ENCODE data around the gene HRG.
"Not testable (repeated sequence)": the region's sequence is repeated elsewhere in the genome, so short reads cannot be mapped to it uniquely, and the experiment has no call there.

HRG gene, protein sequence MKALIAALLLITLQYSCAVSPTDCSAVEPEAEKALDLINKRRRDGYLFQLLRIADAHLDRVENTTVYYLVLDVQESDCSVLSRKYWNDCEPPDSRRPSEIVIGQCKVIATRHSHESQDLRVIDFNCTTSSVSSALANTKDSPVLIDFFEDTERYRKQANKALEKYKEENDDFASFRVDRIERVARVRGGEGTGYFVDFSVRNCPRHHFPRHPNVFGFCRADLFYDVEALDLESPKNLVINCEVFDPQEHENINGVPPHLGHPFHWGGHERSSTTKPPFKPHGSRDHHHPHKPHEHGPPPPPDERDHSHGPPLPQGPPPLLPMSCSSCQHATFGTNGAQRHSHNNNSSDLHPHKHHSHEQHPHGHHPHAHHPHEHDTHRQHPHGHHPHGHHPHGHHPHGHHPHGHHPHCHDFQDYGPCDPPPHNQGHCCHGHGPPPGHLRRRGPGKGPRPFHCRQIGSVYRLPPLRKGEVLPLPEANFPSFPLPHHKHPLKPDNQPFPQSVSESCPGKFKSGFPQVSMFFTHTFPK

DNA sequence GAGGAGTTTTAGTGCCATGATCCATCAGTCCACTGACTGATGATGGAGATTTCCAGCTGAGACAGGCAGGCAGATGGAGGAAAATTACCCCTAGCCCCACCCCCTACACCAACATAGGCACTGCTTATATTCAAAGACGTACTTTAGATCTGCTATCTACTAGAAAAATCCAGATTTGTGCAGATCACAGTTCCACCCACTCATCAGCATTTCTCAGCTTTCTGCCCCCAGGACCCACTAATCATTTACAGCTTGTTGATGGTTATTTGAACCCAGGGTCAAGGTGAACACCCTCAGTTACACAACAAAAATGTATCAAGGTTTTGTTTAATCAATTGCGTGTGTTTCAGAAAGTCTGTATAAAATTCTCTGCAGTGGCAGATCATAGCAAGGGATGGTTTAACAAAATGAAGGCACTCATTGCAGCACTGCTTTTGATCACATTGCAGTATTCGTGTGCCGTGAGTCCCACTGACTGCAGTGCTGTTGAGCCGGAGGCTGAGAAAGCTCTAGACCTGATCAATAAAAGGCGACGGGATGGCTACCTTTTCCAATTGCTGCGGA is at the start of gene HRG:
Gene HRG, plus strand, starts transcription at position 390 of the 564 bp plus-strand sequence. Its CDS starts 18 bp downstream, at position 408.
- no peak for DNase-seq

DNA sequence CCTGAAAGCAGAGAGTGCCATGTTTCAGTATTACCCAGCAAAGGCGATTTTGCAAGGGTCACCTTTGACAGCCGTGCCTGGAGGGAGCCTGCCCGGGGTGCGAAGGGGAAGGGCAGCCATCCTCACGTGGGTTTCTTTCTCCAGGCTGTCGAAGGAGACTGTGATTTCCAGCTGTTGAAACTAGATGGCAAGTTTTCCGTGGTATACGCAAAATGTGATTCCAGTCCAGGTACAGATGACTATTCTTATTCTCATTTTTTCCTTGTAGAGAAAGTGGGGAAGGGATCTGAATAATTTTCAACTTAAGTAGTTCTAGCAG is 49.6 kb upstream of the HRG start:
- DNase-seq: no peak

DNA sequence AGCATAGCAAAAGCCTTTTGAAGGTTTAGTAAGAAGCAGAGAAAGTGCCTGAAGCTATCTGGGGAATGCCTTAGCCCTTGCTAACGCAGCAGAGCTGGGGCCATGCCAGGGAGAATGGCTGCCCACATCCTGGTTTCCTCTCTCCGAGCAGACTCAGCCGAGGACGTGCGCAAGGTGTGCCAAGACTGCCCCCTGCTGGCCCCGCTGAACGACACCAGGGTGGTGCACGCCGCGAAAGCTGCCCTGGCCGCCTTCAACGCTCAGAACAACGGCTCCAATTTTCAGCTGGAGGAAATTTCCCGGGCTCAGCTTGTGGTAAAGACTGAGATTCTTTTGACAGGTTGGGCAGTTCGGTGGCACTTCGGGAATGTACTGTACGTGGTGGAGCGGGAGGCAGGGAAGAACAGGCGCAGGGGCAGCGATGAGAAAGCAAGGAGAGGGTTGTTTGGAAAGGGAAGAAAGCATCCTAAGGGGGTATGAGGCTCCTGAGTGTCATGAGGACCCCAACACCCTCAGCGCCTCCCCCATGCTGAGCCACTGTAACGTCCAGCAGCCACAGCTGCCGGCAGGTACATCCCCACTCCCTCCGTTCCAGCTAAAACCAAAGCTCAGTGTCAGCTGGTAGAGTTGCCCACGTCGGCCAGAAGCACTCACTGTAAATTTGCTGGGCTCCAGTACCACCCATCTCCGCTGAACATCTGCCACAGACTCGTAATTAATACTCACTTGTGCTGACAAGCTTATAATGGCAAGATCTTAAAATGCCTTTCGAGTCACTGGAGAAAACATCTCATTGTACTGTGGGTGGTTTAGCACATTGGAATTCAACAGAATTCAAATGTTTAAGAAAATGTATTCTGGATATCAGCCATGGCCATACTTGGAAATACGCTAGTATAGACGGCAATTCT is 48.5 kb upstream of the HRG start:
- peak; percentile 86 for DNase-seq

DNA sequence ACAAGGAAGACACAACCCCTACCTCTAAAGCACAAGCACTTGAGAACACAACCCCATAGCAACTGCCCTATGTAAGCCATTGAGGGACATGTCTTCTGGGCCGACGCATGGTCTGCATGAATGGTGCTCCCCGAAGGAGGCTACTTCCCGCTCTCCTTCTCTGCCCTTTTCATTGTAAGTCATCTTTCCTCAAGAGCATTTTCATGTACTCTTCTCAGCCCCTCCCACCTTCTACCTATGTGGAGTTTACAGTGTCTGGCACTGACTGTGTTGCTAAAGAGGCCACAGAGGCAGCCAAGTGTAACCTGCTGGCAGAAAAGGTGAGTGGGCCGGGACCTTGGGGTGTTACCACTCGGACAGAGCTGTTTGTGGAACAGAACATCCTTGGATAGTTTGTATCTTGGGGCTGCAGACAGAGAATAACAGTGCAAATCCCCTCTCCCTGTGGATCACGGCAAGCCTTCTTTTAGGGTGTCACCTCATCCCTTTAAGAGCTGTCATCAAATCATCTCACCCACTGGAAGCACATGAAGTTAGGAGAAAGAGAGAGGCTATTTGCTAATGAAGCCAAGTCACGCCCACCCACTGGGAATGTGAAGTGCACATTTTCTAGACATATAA is 47.4 kb upstream of the HRG start:
- no peak for DNase-seq

DNA sequence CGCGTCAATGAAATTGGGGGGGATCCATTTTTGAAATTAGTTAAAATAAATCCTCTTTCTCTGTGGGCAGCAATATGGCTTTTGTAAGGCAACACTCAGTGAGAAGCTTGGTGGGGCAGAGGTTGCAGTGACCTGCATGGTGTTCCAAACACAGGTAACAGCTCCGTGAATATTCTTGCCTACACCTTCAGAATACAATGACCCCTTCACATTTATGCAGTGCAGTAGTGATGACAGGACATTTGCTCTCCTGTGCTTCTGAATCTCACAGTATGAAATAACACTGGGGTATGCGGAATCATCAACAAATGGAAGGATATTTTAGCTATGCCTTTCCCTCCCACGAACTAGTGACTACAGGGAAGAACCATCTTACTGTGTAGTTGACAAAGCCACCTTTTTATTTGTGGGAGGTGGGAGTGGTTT is 46.0 kb upstream of the HRG start:
- DNase-seq: no peak

DNA sequence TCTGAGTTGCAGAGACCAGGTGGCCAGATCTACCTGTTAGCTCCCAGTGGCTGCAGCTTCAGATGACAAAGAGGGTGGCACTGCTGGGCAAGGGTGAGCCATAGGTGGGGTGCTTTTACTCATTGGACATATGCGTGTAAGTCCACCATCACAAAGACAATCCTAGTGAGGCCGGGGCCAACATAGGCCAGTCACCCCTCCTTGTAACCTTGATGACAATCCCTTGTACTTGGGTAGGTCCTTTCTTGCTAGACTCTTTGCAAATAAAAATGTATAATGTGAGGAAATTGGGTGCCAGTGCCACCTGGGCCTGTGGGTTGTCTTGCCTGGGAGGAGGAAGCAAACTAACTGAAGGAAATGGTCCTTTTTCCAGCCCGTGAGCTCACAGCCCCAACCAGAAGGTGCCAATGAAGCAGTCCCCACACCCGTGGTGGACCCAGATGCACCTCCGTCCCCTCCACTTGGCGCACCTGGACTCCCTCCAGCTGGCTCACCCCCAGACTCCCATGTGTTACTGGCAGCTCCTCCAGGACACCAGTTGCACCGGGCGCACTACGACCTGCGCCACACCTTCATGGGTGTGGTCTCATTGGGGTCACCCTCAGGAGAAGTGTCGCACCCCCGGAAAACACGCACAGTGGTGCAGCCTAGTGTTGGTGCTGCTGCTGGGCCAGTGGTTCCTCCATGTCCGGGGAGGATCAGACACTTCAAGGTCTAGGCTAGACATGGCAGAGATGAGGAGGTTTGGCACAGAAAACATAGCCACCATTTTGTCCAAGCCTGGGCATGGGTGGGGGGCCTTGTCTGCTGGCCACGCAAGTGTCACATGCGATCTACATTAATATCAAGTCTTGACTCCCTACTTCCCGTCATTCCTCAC is 45.4 kb upstream of the HRG start:
- DNase-seq: no peak

DNA sequence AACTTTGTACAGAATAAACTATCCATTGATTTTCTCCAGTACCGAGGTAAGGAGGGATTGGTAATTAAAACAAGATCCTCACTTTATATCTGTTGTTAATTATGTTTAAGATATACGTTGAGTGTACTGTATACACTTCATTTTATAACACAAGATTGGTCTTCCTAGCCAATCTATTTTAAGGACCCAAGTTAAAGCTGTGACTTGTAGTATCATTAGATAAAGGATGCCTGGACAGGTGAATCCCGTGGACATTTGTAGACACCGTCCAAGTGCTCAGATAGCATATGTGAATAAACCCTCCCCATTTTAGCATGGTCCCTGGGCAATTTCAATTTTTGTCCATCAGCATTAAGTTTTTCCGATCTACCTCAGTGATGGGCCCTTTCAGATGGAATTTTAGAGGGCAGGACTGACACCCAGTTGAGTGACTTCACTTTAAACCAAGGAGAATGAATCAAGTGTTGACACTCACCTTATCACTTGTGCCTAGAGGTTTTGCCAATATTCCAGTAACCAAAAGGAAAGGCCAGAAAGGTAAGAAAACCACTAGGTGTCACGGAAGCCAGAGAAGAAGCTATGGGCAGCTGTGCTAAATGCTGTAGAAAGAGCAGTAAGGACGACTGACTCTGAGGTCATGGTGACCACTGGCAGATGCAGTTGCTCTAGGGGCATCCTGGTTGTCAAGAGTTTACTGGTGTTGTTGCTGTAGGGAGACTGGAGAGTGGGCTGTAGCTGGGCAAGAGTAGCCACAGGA is 43.7 kb upstream of the HRG start:
- DNase-seq: no peak

DNA sequence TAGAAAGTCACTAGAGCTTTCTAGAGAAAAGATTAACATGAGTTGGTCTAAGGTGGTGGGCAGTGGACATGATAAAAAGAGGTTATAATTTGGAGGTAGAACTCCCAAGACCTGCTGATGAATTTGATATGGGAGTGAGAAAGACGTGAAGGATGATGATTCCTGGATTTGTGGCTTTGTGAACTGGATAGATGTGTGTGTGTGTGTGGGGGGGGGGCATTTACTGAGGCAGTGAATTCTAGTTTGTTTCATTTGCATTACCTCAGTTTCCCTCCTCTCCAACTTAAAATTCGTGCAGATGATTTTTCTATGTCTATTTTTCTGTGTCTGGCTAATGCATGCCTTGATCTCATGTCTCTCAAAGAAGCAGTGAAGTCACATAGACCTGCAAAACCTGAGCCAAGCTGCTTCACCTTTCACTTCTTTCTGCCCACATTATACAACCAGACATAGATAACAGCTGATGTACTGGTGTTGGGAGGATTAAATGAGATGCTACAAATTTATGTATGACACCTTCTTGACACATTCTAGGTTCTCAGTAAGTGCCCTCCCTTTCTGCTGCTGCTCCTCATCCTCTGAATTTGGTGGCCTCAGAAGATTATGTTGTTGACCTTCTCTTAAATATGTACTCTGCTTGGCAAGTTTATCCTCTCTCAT is 43.0 kb upstream of the HRG start:
- DNase-seq: no peak

DNA sequence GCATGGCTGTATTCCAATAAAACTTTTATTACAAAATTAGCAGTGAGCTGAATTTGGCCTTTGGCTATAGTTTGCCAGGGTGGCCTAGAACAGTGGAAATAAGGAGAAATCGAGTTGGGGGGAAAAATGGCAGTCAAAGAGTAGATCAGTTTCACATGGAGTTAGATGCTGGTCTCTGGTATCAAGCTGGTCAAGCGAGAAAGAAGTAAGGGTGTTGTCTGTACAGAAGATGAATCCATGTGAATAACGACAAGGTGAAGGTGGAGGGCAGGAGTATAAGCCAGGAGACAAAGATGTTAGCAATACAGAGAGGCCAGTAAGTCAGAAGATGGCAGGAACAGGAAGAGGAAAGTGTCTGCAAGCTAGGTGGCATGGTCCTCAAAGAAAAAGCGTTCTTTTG is 41.2 kb upstream of the HRG start:
- no peak for DNase-seq

DNA sequence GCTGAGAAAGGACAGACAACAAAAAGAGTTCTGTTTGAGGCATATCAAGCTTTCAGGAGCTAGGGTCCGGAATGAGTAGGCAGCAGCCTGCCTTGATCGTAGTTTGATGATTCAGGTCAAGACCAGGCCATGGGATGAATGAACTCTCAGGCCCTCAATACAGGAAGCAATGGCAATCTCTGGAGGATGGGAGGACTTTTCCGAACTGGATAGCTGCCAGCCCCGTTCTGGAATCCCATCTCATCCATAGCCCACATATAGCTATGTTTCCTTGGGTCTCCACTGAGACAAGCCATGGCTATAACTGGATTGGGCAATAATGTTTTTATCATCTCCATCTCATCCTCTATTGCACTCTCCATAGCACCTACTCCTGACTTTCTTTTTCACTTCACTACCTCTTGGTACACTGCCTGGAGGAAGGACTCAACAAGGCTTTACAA is 40.2 kb upstream of the HRG start:
- DNase-seq: no peak

DNA sequence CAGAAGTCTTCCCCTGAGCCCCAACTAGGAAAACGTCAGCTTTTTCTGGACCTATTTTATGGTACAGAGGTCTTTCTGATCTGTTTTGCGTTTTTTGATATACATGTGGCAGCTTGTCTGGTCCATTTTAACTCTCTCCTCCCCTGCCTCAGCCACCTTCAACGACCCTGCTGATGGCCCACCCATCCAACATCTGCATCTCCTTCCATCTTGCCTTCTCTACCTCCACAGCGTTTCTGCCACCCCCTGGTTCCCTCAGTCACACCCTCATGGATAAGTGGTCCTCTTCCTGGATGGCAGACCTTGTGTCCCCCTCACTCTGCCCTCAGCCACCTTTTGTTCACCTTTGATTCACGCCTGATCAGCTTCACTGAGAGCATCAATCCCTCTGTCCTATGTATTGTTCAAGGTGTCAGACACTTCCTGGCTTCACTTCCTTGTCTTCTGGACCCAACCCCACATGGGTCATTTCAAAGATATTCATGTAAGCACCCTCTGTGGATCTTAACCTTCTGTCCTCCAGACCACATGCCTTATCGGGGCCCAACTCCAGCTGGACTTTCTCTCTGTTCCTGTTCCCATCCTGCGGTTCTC is 39.5 kb upstream of the HRG start:
- no peak for DNase-seq

DNA sequence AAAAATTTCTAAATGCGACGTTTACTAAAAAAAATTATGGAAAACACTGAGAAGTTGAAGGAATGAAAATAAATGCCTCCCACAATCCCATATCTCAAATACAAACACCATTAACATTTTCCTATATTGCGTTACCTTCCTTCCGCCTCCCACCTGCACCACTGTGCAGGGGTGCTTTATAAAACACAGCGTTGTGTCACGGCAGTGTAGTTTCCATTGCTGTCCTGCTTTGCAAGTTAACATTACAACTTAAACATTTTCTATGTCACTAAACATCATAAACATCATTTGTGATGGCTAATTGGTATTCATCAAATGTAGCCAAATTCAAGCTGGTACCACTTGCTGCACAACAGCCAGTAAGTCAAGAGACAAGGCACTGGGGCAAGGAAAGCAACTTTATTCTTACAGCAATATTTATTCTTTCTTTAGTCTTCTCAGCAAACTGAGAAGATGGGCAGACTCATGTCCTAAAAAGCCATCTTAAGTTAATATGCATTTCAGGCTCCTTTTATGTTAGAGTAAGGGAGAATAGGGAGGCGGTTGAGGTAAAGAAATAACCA is 37.9 kb upstream of the HRG start:
- DNase-seq: no peak

DNA sequence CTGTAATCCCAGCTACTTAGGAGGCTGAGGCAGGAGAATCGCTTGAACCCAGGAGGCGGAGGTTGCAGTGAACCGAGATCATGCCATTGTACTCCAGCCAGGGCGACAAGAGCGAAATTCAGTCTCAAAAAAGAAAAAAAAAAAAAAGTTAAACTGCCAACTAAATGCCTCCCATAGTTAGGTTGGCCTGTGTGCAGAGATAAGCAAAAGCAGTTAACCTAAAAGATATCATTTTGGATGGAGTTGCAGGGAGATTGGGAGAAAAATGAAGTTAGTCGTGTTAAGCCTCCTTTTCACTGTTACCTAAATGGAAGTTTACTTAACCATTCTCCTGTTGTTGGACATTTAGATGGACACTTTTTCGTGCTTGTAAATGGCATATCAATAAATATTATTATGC is 37.1 kb upstream of the HRG start:
- DNase-seq: no peak

DNA sequence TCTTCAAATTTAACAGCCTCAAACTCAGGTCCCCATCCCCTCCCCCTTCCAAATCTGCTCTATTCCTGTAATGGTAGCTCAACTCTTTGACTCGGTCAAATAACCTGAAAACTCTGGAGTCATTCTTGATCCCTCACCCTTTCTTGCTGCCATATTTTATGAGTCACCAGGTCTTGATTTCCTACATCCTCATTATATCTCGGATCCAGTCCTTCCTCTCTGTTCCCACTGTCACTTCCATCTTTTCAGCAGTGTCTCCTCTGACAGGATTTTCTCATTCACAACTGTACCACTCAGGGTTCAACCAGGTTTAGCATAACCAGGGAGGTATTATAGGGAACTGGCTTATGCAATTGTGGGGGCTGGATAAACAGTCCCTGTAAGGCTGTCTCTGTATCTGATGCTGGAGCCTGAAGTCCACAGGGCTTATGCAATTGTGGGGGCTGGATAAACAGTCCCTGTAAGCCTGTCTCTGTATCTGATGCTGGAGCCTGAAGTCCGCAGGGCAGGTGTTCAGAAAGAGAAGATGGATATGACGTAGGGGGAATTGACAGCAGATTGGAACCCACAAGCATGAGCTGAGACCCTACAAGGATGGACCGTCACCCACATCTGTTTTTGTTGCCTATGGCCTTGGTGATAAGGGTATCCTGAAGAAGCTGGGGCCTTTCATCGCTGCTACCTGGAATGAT is 34.7 kb upstream of the HRG start:
- no peak for DNase-seq

DNA sequence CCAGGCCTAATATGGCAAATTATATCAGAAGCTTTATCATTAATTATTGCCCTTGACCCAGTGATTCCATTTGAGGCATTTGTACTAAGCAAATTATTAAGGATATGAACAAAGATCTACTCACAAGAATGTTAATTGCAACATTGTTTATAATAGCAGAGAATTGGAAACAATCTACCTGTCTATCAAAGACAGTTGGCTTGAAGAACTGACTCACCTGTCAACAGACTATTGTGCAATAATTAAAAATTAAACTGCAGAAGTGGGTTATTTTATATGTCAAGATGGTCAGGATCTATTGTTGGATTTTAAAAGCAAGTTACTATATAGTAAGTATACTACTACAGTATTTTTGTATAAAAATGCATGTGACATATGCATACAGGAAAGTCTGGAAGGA is 32.3 kb upstream of the HRG start:
- no peak for DNase-seq

DNA sequence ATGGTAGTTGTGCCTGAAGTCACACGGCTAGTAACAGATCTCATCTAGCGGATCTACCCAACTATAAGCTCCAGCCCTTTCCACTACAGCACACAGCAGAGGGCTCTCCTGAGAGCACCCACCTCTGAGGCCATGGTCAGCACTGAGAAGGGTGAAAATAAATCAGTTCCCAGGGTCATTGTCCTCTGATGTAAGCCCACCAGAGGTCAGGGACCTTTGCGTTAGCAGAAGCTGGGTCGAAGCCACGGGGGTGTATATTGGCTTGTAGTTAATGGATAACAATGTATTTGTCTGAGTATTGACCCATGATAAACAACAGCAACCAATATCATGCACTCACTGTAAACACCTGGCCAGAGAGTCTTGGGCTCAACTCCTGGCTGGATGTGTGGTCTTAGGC is 31.6 kb upstream of the HRG start:
- not testable (repeated sequence) for DNase-seq

DNA sequence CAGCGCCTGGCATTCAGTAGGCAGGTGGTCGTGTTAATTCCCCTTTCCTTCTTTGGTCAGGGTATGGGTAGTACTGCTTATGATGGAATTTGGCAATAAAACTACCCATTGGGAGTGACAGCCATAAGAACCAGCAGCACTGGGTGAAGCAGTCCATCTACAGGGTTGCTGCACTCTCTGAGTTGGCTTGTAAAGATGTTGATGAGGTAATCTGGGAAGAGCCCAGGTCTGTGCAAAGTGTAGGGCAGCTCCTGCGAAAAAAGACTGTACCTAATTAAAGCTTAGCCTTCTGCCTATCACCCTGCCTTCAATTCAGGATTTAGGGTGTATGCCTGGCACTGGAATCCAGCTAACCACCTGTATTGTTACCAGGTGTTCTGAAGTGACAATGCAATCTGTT is 30.3 kb upstream of the HRG start:
- DNase-seq: no peak

DNA sequence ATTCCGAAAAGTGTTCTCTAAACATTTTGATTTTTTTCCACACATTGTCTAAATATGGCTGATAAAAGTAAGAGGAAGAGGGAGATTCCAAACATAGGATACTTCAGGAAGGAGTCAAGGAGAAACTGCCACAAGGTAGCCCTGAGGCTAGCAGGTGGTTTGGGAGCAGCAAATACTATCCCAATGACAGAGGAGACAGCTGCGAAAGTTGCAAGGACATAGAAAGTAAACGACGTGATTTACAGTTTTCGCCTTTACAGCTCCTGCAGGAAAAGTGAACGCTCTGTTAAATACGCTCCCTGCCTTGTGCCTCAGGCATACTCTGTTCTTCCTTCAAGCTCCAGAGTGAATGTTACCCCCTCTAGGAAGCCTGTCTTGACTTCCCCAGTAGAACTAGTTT is 29.3 kb upstream of the HRG start:
- DNase-seq: no peak

DNA sequence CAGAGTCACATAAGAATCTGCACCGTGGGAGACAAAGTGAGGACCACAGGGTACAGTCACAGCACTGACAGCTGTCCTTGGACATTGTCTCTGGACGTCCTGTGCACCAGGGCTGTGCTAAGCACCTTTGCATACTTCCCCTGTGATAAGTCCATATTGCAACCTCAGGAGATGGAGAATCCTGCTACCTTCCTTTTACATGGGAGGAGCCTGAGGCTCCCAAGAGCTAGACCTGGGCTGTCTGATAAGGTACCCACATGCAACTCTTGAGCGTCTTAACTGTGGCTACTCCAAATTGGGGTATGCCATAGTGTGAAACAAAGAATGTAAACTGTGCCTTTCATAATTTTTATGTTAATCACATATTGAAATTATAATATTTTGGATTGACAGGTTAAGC is 28.1 kb upstream of the HRG start:
- no peak for DNase-seq
